ENCODE results near the gene FAAP24.
"Not testable (repeated sequence)": the region's sequence is repeated elsewhere in the genome, so short reads cannot be mapped to it uniquely, and the experiment has no call there.

FAAP24 gene

GRCh38 chr19:32945260-32945659 is 26.8 kb upstream of the FAAP24 start:
- TF ChIP-seq ZFX (IDR thresholded peaks at IDR 0.05), result no peak
- no peak for TF ChIP-seq CTCF (conservative IDR thresholded peaks at IDR 0.05)
- no peak overlapping the region for H3K27ac ChIP-seq

GRCh38 chr19:32966750-32967149 is 5.3 kb upstream of the FAAP24 start:
- TF ChIP-seq CTCF (conservative IDR thresholded peaks at IDR 0.05), result no peak
- no peak for TF ChIP-seq ZFX (IDR thresholded peaks at IDR 0.05)
- no peak overlapping the region for H3K27ac ChIP-seq

GRCh38 chr19:32969549-32969948 is 2.5 kb upstream of the FAAP24 start:
- TF ChIP-seq ZFX (IDR thresholded peaks at IDR 0.05) (no peak), CTCF (conservative IDR thresholded peaks at IDR 0.05) (no peak)
- no peak overlapping the region for H3K27ac ChIP-seq

GRCh38 chr19:32971012-32971595 is 938 bp upstream of the FAAP24 start:
- H3K27ac ChIP-seq, result peak overlapping the region; percentile 71
- no peak for TF ChIP-seq ZFX (IDR thresholded peaks at IDR 0.05)
- TF ChIP-seq CTCF (conservative IDR thresholded peaks at IDR 0.05), result no peak

- TF ChIP-seq CTCF (conservative IDR thresholded peaks at IDR 0.05), result peak; percentile 94
- no peak for TF ChIP-seq ZFX (IDR thresholded peaks at IDR 0.05)
- peak overlapping the region; percentile 75 for H3K27ac ChIP-seq
Measured at GRCh38 chr19:32976223-32976805, 4.3 kb downstream of the FAAP24 start.

GRCh38 chr19:32977280-32977679 is 5.2 kb downstream of the FAAP24 start:
- peak overlapping the region; percentile 75 for H3K27ac ChIP-seq
- no peak for TF ChIP-seq ZFX (IDR thresholded peaks at IDR 0.05)
- no peak for TF ChIP-seq CTCF (conservative IDR thresholded peaks at IDR 0.05)

- H3K27ac ChIP-seq, result peak overlapping the region; percentile 75
Measured at GRCh38 chr19:32977813-32978212, 5.8 kb downstream of the FAAP24 start.

GRCh38 chr19:32979807-32980206 is 7.8 kb downstream of the FAAP24 start:
- not testable (repeated sequence) for H3K27ac ChIP-seq

- H3K27ac ChIP-seq, result not testable (repeated sequence)
Measured at GRCh38 chr19:32982488-32982887, 10.4 kb downstream of the FAAP24 start.

- H3K27ac ChIP-seq, result not testable (repeated sequence)
Measured at GRCh38 chr19:32988254-32988653, 16.2 kb downstream of the FAAP24 start.
